Keratinocyte (primary cell): ENCODE measurements around the gene CLEC2B. TPM values are rescaled to one million over a fixed set of nuclear protein-coding genes. Genes with fewer than 3 reads are reported as not detected.

Source experiments
- DNase-seq: peaks from one replicate; pipeline ENCODE4 v3.0.0-alpha.2; 2011; ENCODE audit warnings: low read depth, missing footprints, low spot score
- FAIRE-seq: peaks from 2 replicates; lab custom pipeline; 2011; peaks lifted over from hg19 to GRCh38; lab: Jason Lieb, UNC
- H2AFZ ChIP-seq: 2 replicates; pipeline ENCODE4 v1.6.0; 2012; ENCODE audit warnings: low read length, control low read depth, inconsistent platforms; ENCODE audit not compliant: control insufficient read depth
- H3K27ac ChIP-seq: 2 replicates; pipeline ENCODE4 v1.5.1; 2011; ENCODE audit warnings: low read length; ENCODE audit not compliant: control insufficient read depth, insufficient read depth
- H3K27me3 ChIP-seq: 3 replicates; pipeline ENCODE4 v1.6.0; 2011; ENCODE audit warnings: low read length; ENCODE audit not compliant: control insufficient read depth, insufficient read depth; ENCODE audit errors: extremely low read depth
- H3K36me3 ChIP-seq, 2 experiments: 2 replicates in 1 of 2; 3 replicates in 1 of 2; pipeline ENCODE4 v1.5.1; 2011; ENCODE audit warnings: low read length in 2 of 2, mild to moderate bottlenecking in 1 of 2; ENCODE audit not compliant: control insufficient read depth in 2 of 2, insufficient read depth in 2 of 2; ENCODE audit errors: extremely low read depth in 1 of 2
- H3K4me1 ChIP-seq: 3 replicates; pipeline ENCODE4 v1.5.1; 2011; ENCODE audit warnings: low read length; ENCODE audit not compliant: control insufficient read depth, insufficient read depth; ENCODE audit errors: extremely low read depth
- H3K4me2 ChIP-seq: 3 replicates; pipeline ENCODE4 v1.6.0; 2011; ENCODE audit warnings: low read depth, low read length; ENCODE audit not compliant: control insufficient read depth, insufficient read depth; ENCODE audit errors: extremely low read depth
- H3K4me3 ChIP-seq, 3 experiments: fragments of 200-600 bp in 1 of 3; sonication (generic) in 1 of 3; 2 replicates in 2 of 3; 3 replicates in 1 of 3; pipeline ENCODE4 v1.5.1; 2011 to 2016; ENCODE audit warnings: low read length in 3 of 3, mild to moderate bottlenecking in 3 of 3, control low read depth in 2 of 3, inconsistent platforms in 1 of 3, low read depth in 1 of 3, mixed read lengths in 1 of 3, mixed run types in 1 of 3, moderate library complexity in 1 of 3; ENCODE audit not compliant: control insufficient read depth in 2 of 3, insufficient read depth in 2 of 3; ENCODE audit errors: extremely low read depth in 1 of 3
- H3K79me2 ChIP-seq: 2 replicates; pipeline ENCODE4 v1.6.0; 2012; ENCODE audit warnings: low read length; ENCODE audit not compliant: control insufficient read depth, insufficient read depth
- H3K9ac ChIP-seq: 3 replicates; pipeline ENCODE4 v1.6.0; 2011; ENCODE audit warnings: low read length; ENCODE audit not compliant: control insufficient read depth, insufficient read depth; ENCODE audit errors: extremely low read depth
- H3K9me1 ChIP-seq: 3 replicates; pipeline ENCODE4 v1.6.0; 2011; ENCODE audit warnings: low read length; ENCODE audit not compliant: control insufficient read depth, insufficient read depth; ENCODE audit errors: extremely low read depth
- H3K9me3 ChIP-seq: 2 replicates; pipeline ENCODE4 v1.5.1; 2012; ENCODE audit warnings: low read depth, low read length; ENCODE audit not compliant: control insufficient read depth
- H4K20me1 ChIP-seq: 3 replicates; pipeline ENCODE4 v1.6.0; 2011; ENCODE audit warnings: low read length; ENCODE audit not compliant: control insufficient read depth, insufficient read depth; ENCODE audit errors: extremely low read depth
- EZH2 ChIP-seq: IDR thresholded peaks from one replicate; pipeline ENCODE4 v1.6.1; 2012; ENCODE audit warnings: inconsistent platforms, mild to moderate bottlenecking, low read length, moderate library complexity
- dilution Hi-C: fragments of 300-500 bp; cut with MboI; formaldehyde crosslinking; loops from one replicate; pipeline ENCODE4 v1.7.0; 2020; ENCODE audit warnings: low sequenced_read_pairs; ENCODE audit not compliant: extremely low pct_ligation_motif_present
- polyA plus RNA-seq, 5 experiments: library from polyadenylated mRNA; depleted of rRNA in 3 of 5; stranded (reverse) in 3 of 5; stranded (forward) in 1 of 5; unstranded in 1 of 5; fragments of >200 nt; gene quantifications; 1 replicate in 1 of 5; 2 replicates in 3 of 5; 3 replicates in 1 of 5; pipeline versions ENCODE4 v1.2.1 to v1.2.3, GENCODE V29; 2011 to 2012; ENCODE audit warnings: missing spikeins in 2 of 5, low read depth in 1 of 5, low replicate concordance in 1 of 5
- TF ChIP-seq, protein P1 (sequence below), 3 experiments: IDR thresholded peaks in 1 of 3; conservative IDR thresholded peaks in 1 of 3; optimal IDR thresholded peaks in 1 of 3; 2 replicates in 2 of 3; 3 replicates in 1 of 3; pipeline versions ENCODE3 to v1.5.1; 2011; ENCODE audit warnings: low read length in 3 of 3, mild to moderate bottlenecking in 3 of 3, moderate library complexity in 2 of 3, control low read depth in 1 of 3, inconsistent platforms in 1 of 3; ENCODE audit not compliant: insufficient read depth in 2 of 3; ENCODE audit errors: extremely low read depth in 1 of 3

CLEC2B gene
- polyA plus RNA-seq, 1 donor (not counting 4 experiments of a cell fraction or from before 2014, with no cell fraction given): 31.3 TPM

- Histone ChIP-seq H3K27ac (peak overlapping the region; percentile 56), H3K4me2 (peak overlapping the region; percentile 61), H3K9me3 (no peaks in the 10 kb centered on the region), H3K9me1 (no peaks in the 10 kb centered on the region), H3K27me3 (no peaks in the 10 kb centered on the region), H3K36me3 (no peaks in the 10 kb centered on the region), H4K20me1 (no peaks in the 10 kb centered on the region), H3K79me2 (peaks cover 11% of the 10 kb centered on the region), H2AFZ (peak overlapping the region; percentile 27), H3K9ac (peak overlapping the region; percentile 29), H3K4me1 (peaks cover 20% of the 10 kb centered on the region), H3K4me3 (peak overlapping the region in 2 of 3 experiments; percentile 24)
- FAIRE-seq (peak; percentile 67), DNase-seq (no peak)
- dilution Hi-C loops: no loop called here
- TF ChIP-seq EZH2: no peak
- TF ChIP-seq, protein P1, sequence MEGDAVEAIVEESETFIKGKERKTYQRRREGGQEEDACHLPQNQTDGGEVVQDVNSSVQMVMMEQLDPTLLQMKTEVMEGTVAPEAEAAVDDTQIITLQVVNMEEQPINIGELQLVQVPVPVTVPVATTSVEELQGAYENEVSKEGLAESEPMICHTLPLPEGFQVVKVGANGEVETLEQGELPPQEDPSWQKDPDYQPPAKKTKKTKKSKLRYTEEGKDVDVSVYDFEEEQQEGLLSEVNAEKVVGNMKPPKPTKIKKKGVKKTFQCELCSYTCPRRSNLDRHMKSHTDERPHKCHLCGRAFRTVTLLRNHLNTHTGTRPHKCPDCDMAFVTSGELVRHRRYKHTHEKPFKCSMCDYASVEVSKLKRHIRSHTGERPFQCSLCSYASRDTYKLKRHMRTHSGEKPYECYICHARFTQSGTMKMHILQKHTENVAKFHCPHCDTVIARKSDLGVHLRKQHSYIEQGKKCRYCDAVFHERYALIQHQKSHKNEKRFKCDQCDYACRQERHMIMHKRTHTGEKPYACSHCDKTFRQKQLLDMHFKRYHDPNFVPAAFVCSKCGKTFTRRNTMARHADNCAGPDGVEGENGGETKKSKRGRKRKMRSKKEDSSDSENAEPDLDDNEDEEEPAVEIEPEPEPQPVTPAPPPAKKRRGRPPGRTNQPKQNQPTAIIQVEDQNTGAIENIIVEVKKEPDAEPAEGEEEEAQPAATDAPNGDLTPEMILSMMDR (optimal IDR thresholded peaks at IDR 0.05 in 1 of 3, IDR thresholded peaks at IDR 0.05 in 1 of 3, conservative IDR thresholded peaks at IDR 0.05 in 1 of 3; ENCODE audit: extremely low read depth in 1 of 3, insufficient read depth in 2 of 3, low read length in 3 of 3): no peak
Observed at GRCh38 chr12:9872162-9872561, 3.0 kb upstream of the CLEC2B start.

DNA sequence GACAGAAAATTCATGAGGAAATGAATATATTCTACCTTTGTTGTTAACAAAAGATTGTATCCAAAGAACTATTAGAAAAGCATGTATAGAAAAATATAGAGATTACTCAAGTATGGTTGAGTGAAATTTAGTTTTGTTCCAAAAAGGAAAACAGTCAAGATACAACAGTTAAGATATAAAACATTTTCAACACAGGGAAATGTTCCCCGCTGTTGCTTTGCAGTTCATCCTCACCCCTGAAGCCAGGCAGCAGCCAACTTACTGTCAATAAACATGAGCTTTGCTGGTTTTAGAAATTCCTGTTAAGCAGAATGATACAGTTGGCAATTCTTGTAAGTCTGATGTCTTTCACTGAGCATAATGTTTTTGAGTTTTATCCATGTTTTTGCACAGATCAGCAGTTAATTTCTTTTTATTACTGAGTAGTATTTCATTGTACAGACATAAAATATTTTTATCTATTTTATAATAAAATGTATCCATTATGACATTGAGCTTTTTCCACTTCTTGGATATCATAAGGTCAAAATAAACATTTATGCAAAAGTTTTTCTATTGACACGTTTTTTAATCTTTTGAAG lies 1.2 kb upstream of the CLEC2B start:
- dilution Hi-C loops: no loop called here
- peak overlapping the region; percentile 89 for H3K27ac ChIP-seq
- peak overlapping the region; percentile 43 to 94 (median 71) for H3K4me3 ChIP-seq
- peak overlapping the region; percentile 94 for H3K4me2 ChIP-seq
- no peaks in the 10 kb centered on the region for H3K9me3 ChIP-seq
- peaks cover 20% of the 10 kb centered on the region for H3K4me1 ChIP-seq
- H3K79me2 ChIP-seq: peaks cover 28% of the 10 kb centered on the region
- no peak for TF ChIP-seq EZH2
- TF ChIP-seq, protein P1 (optimal IDR thresholded peaks at IDR 0.05 in 1 of 3, IDR thresholded peaks at IDR 0.05 in 1 of 3, conservative IDR thresholded peaks at IDR 0.05 in 1 of 3; ENCODE audit: extremely low read depth in 1 of 3, insufficient read depth in 2 of 3, low read length in 3 of 3): no peak
- no peaks in the 10 kb centered on the region for H4K20me1 ChIP-seq
- no peaks in the 10 kb centered on the region for H3K9me1 ChIP-seq
- no peaks in the 10 kb centered on the region for H3K27me3 ChIP-seq
- peak; percentile 48 for FAIRE-seq
- peak overlapping the region; percentile 52 for H2AFZ ChIP-seq
- no peak for DNase-seq
- peak overlapping the region; percentile 78 for H3K9ac ChIP-seq
- no peaks in the 10 kb centered on the region for H3K36me3 ChIP-seq
